K562 (cell line): ENCODE results near the gene CPED1. TPM values are rescaled to one million over a fixed set of nuclear protein-coding genes. Genes with fewer than 3 reads are reported as not detected.

Experiments used
- CHD1 ChIP-seq: fragments of 200-600 bp; sonication (generic); IDR thresholded peaks from one replicate; pipeline ENCODE4 v1.6.1; 2012; ENCODE audit warnings: mild to moderate bottlenecking, moderate library complexity, low read length, inconsistent platforms
- HMGXB4 ChIP-seq: sonication (generic); formaldehyde crosslinking; IDR thresholded peaks from 2 replicates; pipeline ENCODE4 v1.8.1; 2023; ENCODE audit warnings: mild to moderate bottlenecking, missing genetic modification reagents
- MAFF ChIP-seq: IDR thresholded peaks from 2 replicates; pipeline ENCODE4 v1.6.1; 2012; ENCODE audit warnings: low read length, improper control_type of control experiment
- NBN ChIP-seq: fragments of 450-650 bp; IDR thresholded peaks from 2 replicates; pipeline ENCODE4 v1.6.1; 2016; ENCODE audit warnings: low read depth, mild to moderate bottlenecking
- RBM14 ChIP-seq: fragments of 200-400 bp; formaldehyde crosslinking; IDR thresholded peaks from 2 replicates; pipeline ENCODE4 v1.6.1; 2018; ENCODE audit warnings: low read depth, mild to moderate bottlenecking, low read length, moderate library complexity, borderline replicate concordance; ENCODE audit not compliant: insufficient read depth
- SMARCA4 ChIP-seq: fragments of 450-650 bp; IDR thresholded peaks from 2 replicates; pipeline ENCODE4 v1.6.1; 2016
- XRCC4 ChIP-seq: IDR thresholded peaks from one replicate; pipeline ENCODE4 v1.6.1; 2011; ENCODE audit not compliant: insufficient read depth, insufficient read length; ENCODE audit errors: extremely low read depth
- ZBTB43 ChIP-seq: sonication (generic); formaldehyde crosslinking; IDR thresholded peaks from 2 replicates; pipeline ENCODE4 v1.8.0; 2023; ENCODE audit warnings: mild to moderate bottlenecking, missing genetic modification reagents
- ZNF12 ChIP-seq: sonication (generic); formaldehyde crosslinking; IDR thresholded peaks from 2 replicates; pipeline ENCODE4 v1.4.0; 2020; ENCODE audit warnings: mild to moderate bottlenecking, missing genetic modification reagents
- polyA plus RNA-seq, 8 experiments: library from polyadenylated mRNA; depleted of rRNA in 4 of 8; stranded (reverse) in 5 of 8; unstranded in 3 of 8; fragments of >200 nt; fragmentation: Nextera tagmentation in 2 of 8; fragmentation: Illumina TruSeq in 1 of 8; extraction: Ambion mirVana in 2 of 8; extraction: Trizol in 1 of 8; gene quantifications; 2 replicates each; pipeline versions ENCODE4 v1.2.1 to v1.2.3, GENCODE V29; 2011 to 2014; ENCODE audit warnings: inconsistent platforms in 1 of 8, missing spikeins in 1 of 8
- total RNA-seq, 7 experiments: library from RNA; depleted of rRNA in 6 of 7; stranded (reverse); fragments of >200 nt in 6 of 7; fragmentation: Illumina TruSeq in 2 of 7; extraction: Trizol in 2 of 7; gene quantifications; 2 replicates each; pipeline versions ENCODE4 v1.2.1 to v1.2.3, GENCODE V29; 2011 to 2021; ENCODE audit warnings: low replicate concordance in 1 of 7
- TF ChIP-seq, protein P1 (sequence below), 2 experiments: fragments of 450-650 bp; IDR thresholded peaks; 2 replicates each; pipeline ENCODE4 v1.6.1; 2018; ENCODE audit warnings: mild to moderate bottlenecking in 2 of 2, low read depth in 1 of 2; ENCODE audit not compliant: partially characterized antibody in 2 of 2
- TF ChIP-seq, protein P2 (sequence below): fragments of 450-650 bp; conservative IDR thresholded peaks from 2 replicates; pipeline ENCODE4 v1.6.1; 2016; ENCODE audit warnings: missing genetic modification characterization, low read depth, mild to moderate bottlenecking, missing compliant biosample characterization, moderate library complexity
- TF ChIP-seq, protein P3 (sequence below): fragments of 450-650 bp; IDR thresholded peaks from 2 replicates; pipeline ENCODE4 v1.6.1; 2016; ENCODE audit warnings: borderline replicate concordance
- TF ChIP-seq, protein P4 (sequence below): conservative IDR thresholded peaks from 2 replicates; pipeline ENCODE4 v1.6.1; 2011; ENCODE audit warnings: low read depth, mild to moderate bottlenecking, low read length; ENCODE audit not compliant: control insufficient read depth
- TF ChIP-seq, protein P5 (sequence below), 2 experiments: fragments of 450-650 bp in 1 of 2; sonication (generic) in 1 of 2; formaldehyde crosslinking; conservative IDR thresholded peaks; 2 replicates each; pipeline versions ENCODE4 v1.4.0 to v1.8.1; 2020 to 2022; ENCODE audit warnings: mild to moderate bottlenecking in 1 of 2, missing genetic modification reagents in 1 of 2

Gene CPED1
- total and polyA plus RNA-seq, 9 of the 15 experiments (the other 6 are each of a cell fraction or from before 2014, with no cell fraction given): 195 to 393 (median 290) TPM

GRCh38 chr7:120951309-120951699 lies 37.2 kb upstream of the CPED1 start (continued):
- TF ChIP-seq ZBTB43 (CRISPR knock-in tag): no peak
- TF ChIP-seq RBM14: no peak
- TF ChIP-seq, protein P1, sequence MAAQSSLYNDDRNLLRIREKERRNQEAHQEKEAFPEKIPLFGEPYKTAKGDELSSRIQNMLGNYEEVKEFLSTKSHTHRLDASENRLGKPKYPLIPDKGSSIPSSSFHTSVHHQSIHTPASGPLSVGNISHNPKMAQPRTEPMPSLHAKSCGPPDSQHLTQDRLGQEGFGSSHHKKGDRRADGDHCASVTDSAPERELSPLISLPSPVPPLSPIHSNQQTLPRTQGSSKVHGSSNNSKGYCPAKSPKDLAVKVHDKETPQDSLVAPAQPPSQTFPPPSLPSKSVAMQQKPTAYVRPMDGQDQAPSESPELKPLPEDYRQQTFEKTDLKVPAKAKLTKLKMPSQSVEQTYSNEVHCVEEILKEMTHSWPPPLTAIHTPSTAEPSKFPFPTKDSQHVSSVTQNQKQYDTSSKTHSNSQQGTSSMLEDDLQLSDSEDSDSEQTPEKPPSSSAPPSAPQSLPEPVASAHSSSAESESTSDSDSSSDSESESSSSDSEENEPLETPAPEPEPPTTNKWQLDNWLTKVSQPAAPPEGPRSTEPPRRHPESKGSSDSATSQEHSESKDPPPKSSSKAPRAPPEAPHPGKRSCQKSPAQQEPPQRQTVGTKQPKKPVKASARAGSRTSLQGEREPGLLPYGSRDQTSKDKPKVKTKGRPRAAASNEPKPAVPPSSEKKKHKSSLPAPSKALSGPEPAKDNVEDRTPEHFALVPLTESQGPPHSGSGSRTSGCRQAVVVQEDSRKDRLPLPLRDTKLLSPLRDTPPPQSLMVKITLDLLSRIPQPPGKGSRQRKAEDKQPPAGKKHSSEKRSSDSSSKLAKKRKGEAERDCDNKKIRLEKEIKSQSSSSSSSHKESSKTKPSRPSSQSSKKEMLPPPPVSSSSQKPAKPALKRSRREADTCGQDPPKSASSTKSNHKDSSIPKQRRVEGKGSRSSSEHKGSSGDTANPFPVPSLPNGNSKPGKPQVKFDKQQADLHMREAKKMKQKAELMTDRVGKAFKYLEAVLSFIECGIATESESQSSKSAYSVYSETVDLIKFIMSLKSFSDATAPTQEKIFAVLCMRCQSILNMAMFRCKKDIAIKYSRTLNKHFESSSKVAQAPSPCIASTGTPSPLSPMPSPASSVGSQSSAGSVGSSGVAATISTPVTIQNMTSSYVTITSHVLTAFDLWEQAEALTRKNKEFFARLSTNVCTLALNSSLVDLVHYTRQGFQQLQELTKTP (IDR thresholded peaks at IDR 0.05; ENCODE audit: low read depth in 1 of 2, partially characterized antibody in 2 of 2): peak in 1 of 2 experiments; percentile 61
- no peak for TF ChIP-seq ZNF12 (CRISPR knock-in tag)
- 0 out of 2 replicates have a peak, but pooled peaks have one; percentile 11 for TF ChIP-seq MAFF
- TF ChIP-seq HMGXB4: peak; percentile 4; the same call in 1 of the 2 replicates
- TF ChIP-seq, protein P2, sequence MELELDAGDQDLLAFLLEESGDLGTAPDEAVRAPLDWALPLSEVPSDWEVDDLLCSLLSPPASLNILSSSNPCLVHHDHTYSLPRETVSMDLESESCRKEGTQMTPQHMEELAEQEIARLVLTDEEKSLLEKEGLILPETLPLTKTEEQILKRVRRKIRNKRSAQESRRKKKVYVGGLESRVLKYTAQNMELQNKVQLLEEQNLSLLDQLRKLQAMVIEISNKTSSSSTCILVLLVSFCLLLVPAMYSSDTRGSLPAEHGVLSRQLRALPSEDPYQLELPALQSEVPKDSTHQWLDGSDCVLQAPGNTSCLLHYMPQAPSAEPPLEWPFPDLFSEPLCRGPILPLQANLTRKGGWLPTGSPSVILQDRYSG (tag): no peak
- TF ChIP-seq, protein P3, sequence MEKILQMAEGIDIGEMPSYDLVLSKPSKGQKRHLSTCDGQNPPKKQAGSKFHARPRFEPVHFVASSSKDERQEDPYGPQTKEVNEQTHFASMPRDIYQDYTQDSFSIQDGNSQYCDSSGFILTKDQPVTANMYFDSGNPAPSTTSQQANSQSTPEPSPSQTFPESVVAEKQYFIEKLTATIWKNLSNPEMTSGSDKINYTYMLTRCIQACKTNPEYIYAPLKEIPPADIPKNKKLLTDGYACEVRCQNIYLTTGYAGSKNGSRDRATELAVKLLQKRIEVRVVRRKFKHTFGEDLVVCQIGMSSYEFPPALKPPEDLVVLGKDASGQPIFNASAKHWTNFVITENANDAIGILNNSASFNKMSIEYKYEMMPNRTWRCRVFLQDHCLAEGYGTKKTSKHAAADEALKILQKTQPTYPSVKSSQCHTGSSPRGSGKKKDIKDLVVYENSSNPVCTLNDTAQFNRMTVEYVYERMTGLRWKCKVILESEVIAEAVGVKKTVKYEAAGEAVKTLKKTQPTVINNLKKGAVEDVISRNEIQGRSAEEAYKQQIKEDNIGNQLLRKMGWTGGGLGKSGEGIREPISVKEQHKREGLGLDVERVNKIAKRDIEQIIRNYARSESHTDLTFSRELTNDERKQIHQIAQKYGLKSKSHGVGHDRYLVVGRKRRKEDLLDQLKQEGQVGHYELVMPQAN: peak; percentile 97
- TF ChIP-seq, protein P4, sequence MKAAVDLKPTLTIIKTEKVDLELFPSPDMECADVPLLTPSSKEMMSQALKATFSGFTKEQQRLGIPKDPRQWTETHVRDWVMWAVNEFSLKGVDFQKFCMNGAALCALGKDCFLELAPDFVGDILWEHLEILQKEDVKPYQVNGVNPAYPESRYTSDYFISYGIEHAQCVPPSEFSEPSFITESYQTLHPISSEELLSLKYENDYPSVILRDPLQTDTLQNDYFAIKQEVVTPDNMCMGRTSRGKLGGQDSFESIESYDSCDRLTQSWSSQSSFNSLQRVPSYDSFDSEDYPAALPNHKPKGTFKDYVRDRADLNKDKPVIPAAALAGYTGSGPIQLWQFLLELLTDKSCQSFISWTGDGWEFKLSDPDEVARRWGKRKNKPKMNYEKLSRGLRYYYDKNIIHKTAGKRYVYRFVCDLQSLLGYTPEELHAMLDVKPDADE: no peak
- TF ChIP-seq, protein P5, sequence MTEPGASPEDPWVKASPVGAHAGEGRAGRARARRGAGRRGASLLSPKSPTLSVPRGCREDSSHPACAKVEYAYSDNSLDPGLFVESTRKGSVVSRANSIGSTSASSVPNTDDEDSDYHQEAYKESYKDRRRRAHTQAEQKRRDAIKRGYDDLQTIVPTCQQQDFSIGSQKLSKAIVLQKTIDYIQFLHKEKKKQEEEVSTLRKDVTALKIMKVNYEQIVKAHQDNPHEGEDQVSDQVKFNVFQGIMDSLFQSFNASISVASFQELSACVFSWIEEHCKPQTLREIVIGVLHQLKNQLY (CRISPR knock-in tag; conservative IDR thresholded peaks at IDR 0.05): no peak
- TF ChIP-seq CHD1: peak; percentile 59
- peak; percentile 68 for TF ChIP-seq SMARCA4
- TF ChIP-seq NBN: 0 out of 2 replicates have a peak, but pooled peaks have one; percentile 13
- no peak for TF ChIP-seq XRCC4
